B cell (primary cell): Measurements from ENCODE around the gene TP53BP2. TPM values are rescaled to one million over a fixed set of nuclear protein-coding genes. Genes with fewer than 3 reads are reported as not detected.

Source experiments
- ATAC-seq: fragments of 200-7000 bp; cut with Tn5 transposase; one replicate; pipeline ENCODE4 v1.10.0; 2021; ENCODE audit warnings: low read depth, mild to moderate bottlenecking, moderate number of reproducible peaks, moderate library complexity
- CTCF ChIA-PET: fragments of 350-600 bp; sonication (Branson Sonifier 250); formaldehyde crosslinking; loops from one replicate; lab custom pipeline; 2021; ENCODE audit warnings: antibody characterized with exemption, inconsistent platforms; lab: Charles Lee
- POLR2A ChIA-PET: fragments of 350-600 bp; sonication (Branson Sonifier 250); formaldehyde crosslinking; loops from one replicate; lab custom pipeline; 2021; ENCODE audit warnings: antibody characterized with exemption; lab: Charles Lee
- DNase-seq: peaks from one replicate; pipeline ENCODE4 v3.0.0; 2013
- H2AFZ ChIP-seq: 2 replicates; pipeline ENCODE4 v1.6.1; 2012; ENCODE audit warnings: mild to moderate bottlenecking, low read depth, low read length; ENCODE audit not compliant: insufficient read depth, poor library complexity, severe bottlenecking
- H3K27ac ChIP-seq, 2 donors: 1 replicate in 1 of 2; 2 replicates in 1 of 2; pipeline ENCODE4 v1.5.1; 2012 to 2013; ENCODE audit warnings: low read length in 2 of 2, mild to moderate bottlenecking in 2 of 2, moderate library complexity in 1 of 2
- H3K27me3 ChIP-seq, 4 experiments: fragments of 200-600 bp in 1 of 4; sonication (generic) in 1 of 4; replicated peaks in 1 of 4; 1 replicate in 2 of 4; 2 replicates in 2 of 4; pipeline versions ENCODE4 v1.6.1 to v1.7.0; 2013 to 2016; ENCODE audit warnings: low read length in 3 of 4, mild to moderate bottlenecking in 2 of 4, mixed read lengths in 1 of 4, moderate library complexity in 1 of 4; ENCODE audit not compliant: insufficient read depth in 4 of 4, control insufficient read depth in 3 of 4; ENCODE audit errors: control extremely low read depth in 1 of 4
- H3K36me3 ChIP-seq, 2 experiments: replicated peaks in 1 of 2; 1 replicate in 1 of 2; 2 replicates in 1 of 2; pipeline versions ENCODE4 v1.6.1 to v1.7.1; 2013; ENCODE audit warnings: low read length in 1 of 2; ENCODE audit not compliant: insufficient read depth in 2 of 2, control insufficient read depth in 1 of 2; ENCODE audit errors: control extremely low read depth in 1 of 2, extremely low read depth in 1 of 2
- H3K4me1 ChIP-seq, 2 donors: fragments of 200-600 bp in 1 of 2; sonication (generic) in 1 of 2; 1 replicate in 1 of 2; 2 replicates in 1 of 2; pipeline versions ENCODE4 v1.5.1 to v1.6.1; 2013 to 2017; ENCODE audit warnings: low read length in 2 of 2; ENCODE audit not compliant: control insufficient read depth in 2 of 2, insufficient read depth in 2 of 2
- H3K4me2 ChIP-seq: replicated peaks from 2 replicates; pipeline ENCODE3; 2012; ENCODE audit warnings: mild to moderate bottlenecking, low read depth, low read length; ENCODE audit not compliant: poor library complexity, severe bottlenecking
- H3K4me3 ChIP-seq, 5 experiments: fragments of 200-600 bp in 1 of 5; sonication (generic) in 1 of 5; 1 replicate in 3 of 5; 2 replicates in 2 of 5; pipeline versions ENCODE4 v1.5.1 to v1.7.0; 2011 to 2016; ENCODE audit warnings: low read length in 4 of 5, mild to moderate bottlenecking in 4 of 5, low read depth in 2 of 5, control low read depth in 1 of 5, moderate library complexity in 1 of 5; ENCODE audit not compliant: insufficient read depth in 1 of 5; ENCODE audit errors: control extremely low read depth in 1 of 5, extremely low read depth in 1 of 5
- H3K79me2 ChIP-seq: fragments of 200-600 bp; sonication (generic); one replicate; pipeline ENCODE4 v1.6.0; 2016; ENCODE audit warnings: low read length; ENCODE audit not compliant: control insufficient read depth, insufficient read depth
- H3K9ac ChIP-seq: fragments of 200-600 bp; sonication (generic); 2 replicates; pipeline ENCODE4 v1.6.1; 2017; ENCODE audit warnings: mild to moderate bottlenecking, low read length, moderate library complexity
- H3K9me3 ChIP-seq, 3 donors: one replicate each; pipeline versions ENCODE4 v1.6.1 to v1.7.1; 2013; ENCODE audit warnings: low read length in 2 of 3; ENCODE audit not compliant: control insufficient read depth in 2 of 3, insufficient read depth in 1 of 3; ENCODE audit errors: control extremely low read depth in 1 of 3
- H4K20me1 ChIP-seq: 2 replicates; pipeline ENCODE4 v1.6.0; 2012; ENCODE audit warnings: mild to moderate bottlenecking, low read length; ENCODE audit not compliant: insufficient read depth, control insufficient read depth, poor library complexity, severe bottlenecking
- H3K27ac Mint-ChIP-seq: one replicate; pipeline ENCODE4 v1.8.0; 2021; ENCODE audit warnings: mixed read lengths
- H3K27me3 Mint-ChIP-seq: one replicate; pipeline ENCODE4 v1.8.0; 2021; ENCODE audit warnings: mixed read lengths
- H3K4me1 Mint-ChIP-seq: one replicate; pipeline ENCODE4 v1.8.0; 2021; ENCODE audit warnings: mixed read lengths
- H3K4me3 Mint-ChIP-seq: one replicate; pipeline ENCODE4 v1.8.0; 2021; ENCODE audit warnings: mixed read lengths
- H3K9me3 Mint-ChIP-seq: one replicate; pipeline ENCODE4 v1.8.0; 2022; ENCODE audit warnings: mixed read lengths; ENCODE audit not compliant: insufficient read depth
- EZH2 ChIP-seq: IDR thresholded peaks from 2 replicates; pipeline ENCODE4 v1.6.1; 2012; ENCODE audit warnings: borderline replicate concordance, low read depth, mild to moderate bottlenecking, moderate library complexity, low read length; ENCODE audit not compliant: insufficient read depth, poor library complexity, severe bottlenecking
- WGBS: methylation state at CpG from one replicate; pipeline ENCODE4 v1.1.5; 2013; ENCODE audit warnings: missing lambda C conversion rate; ENCODE audit not compliant: insufficient coverage; 5-methylcytosine and 5-hydroxymethylcytosine counted together
- intact Hi-C: fragments of 100-400 bp; cut with micrococcal nuclease; formaldehyde crosslinking; loops from one replicate; pipeline ENCODE4 v1.10.0; 2022
- polyA plus RNA-seq: library from polyadenylated mRNA; depleted of rRNA; stranded (reverse); fragments of >200 nt; gene quantifications from 2 replicates; pipeline ENCODE4 v1.2.3, GENCODE V29; 2012
- total RNA-seq, 2 donors: library from RNA; stranded (reverse); fragments of 120-200 nt in 1 of 2; gene quantifications; 1 replicate in 1 of 2; 2 replicates in 1 of 2; pipeline versions ENCODE4 v1.2.3 to v1.2.4, GENCODE V29; 2013 to 2022
- TF ChIP-seq, protein P1 (sequence below): fragments of 200-600 bp; IDR thresholded peaks from one replicate; pipeline ENCODE4 v1.8.0; 2022; ENCODE audit warnings: antibody characterized with exemption, mild to moderate bottlenecking

Gene TP53BP2
- total and polyA plus RNA-seq, 2 donors (not counting 1 experiment from before 2014, with no cell fraction given) = 10.8 to 40.0 TPM

DNA sequence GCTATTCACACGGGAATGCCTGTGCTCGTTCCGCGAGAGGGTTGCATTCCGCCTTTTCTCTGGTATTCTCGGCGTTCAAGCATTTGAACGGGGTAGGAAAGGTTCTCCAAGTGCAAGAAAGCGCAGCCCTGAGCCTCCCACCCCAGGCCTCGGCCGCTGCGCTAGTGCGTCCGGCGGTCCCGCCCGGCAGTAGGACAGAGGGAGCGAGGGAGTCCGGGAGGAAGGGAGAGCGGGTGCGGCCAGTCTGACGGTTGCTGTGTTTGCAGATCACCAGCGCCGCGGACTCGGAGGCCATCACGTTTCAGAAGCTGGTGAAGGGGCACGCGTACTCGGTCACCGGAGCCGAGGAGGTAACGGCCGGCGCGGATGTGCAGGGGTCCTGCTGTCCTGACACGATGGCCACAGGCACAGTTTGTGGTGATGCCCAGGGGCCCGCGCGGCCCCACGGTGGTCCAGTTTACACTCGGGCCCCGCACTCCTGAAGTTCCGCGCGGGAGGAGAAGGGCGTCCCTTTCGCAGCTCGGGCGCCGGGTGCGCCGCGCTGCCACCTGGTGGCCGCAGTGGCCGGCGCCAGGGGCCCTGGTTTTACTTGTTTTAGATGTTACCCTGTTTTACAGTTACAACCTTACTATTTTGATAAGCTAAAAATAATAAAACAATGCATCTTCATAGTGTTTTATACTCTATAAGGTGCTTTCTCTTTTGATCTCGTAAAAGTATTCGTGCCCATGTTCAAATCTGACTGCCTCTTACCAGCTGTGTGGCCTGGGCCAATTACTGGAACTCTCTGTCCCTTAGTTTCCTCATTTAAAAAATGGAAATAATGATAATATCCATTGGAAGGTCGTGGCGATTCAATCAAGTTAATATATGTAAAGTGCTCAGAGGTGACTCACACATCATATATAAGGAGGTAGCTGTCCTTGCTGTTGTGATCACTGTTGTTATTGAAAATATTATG is 96.7 kb downstream of the TP53BP2 start:
- Histone ChIP-seq H3K9me3 (peaks cover 0 to 4% (median 0%) of the 10 kb centered on the region in 3 donors), H3K27ac (no peak overlapping the region), H3K4me1 (peaks cover 7 to 9% of the 10 kb centered on the region in 2 donors), H3K79me2 (no peaks in the 10 kb centered on the region), H3K9ac (peak overlapping the region; percentile 77), H3K27me3 (peaks cover 0 to 5% (median 2%) of the 10 kb centered on the region in 4 experiments), H3K4me3 (peak overlapping the region; percentile 42 to 69 (median 62)), H3K36me3 (peaks cover 0 to 45% of the 10 kb centered on the region in 2 experiments), H3K4me2 (peak overlapping the region; percentile 98), H4K20me1 (no peaks in the 10 kb centered on the region), H2AFZ (peak overlapping the region; percentile 93)
- 12% methylated on average over 50 of the region's 61 CpGs for WGBS
- peak; percentile 79 for DNase-seq
- H3K9me3 Mint-ChIP-seq = no peaks in the 10 kb centered on the region
- H3K4me1 Mint-ChIP-seq = peaks cover 6% of the 10 kb centered on the region
- peak; percentile 83 for ATAC-seq
- ChIA-PET POLR2A (interaction anchor here (0.6 to 2.7 kb wide), 3 partner anchors 32 to 958 kb away, joined by 3 to 10 read pairs (median 4); partner anchors contain the start of gene CAPN2), CTCF (interaction anchor here (1.0 to 9.7 kb wide), 25 partner anchors 9 to 954 kb away, joined by 3 to 148 read pairs (median 6); partner anchors contain the start of gene CAPN2)
- peak overlapping the region; percentile 86 for H3K4me3 Mint-ChIP-seq
- no peaks in the 10 kb centered on the region for H3K27me3 Mint-ChIP-seq
- intact Hi-C loops = loop anchor here (1.0 kb wide), 3 partner anchors 33 to 51 kb away; partner anchors contain the start of gene CAPN2
- H3K27ac Mint-ChIP-seq = peak overlapping the region; percentile 27
- TF ChIP-seq, protein P1, sequence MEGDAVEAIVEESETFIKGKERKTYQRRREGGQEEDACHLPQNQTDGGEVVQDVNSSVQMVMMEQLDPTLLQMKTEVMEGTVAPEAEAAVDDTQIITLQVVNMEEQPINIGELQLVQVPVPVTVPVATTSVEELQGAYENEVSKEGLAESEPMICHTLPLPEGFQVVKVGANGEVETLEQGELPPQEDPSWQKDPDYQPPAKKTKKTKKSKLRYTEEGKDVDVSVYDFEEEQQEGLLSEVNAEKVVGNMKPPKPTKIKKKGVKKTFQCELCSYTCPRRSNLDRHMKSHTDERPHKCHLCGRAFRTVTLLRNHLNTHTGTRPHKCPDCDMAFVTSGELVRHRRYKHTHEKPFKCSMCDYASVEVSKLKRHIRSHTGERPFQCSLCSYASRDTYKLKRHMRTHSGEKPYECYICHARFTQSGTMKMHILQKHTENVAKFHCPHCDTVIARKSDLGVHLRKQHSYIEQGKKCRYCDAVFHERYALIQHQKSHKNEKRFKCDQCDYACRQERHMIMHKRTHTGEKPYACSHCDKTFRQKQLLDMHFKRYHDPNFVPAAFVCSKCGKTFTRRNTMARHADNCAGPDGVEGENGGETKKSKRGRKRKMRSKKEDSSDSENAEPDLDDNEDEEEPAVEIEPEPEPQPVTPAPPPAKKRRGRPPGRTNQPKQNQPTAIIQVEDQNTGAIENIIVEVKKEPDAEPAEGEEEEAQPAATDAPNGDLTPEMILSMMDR = peak; percentile 98
- no peak for TF ChIP-seq EZH2
